HG03159 (cell line): ENCODE data around the gene EMX1.

Source experiments
- ATAC-seq: cut with Tn5 transposase; IDR thresholded peaks from one replicate; pipeline ENCODE4 v1.9.1; 2021; ENCODE audit warnings: mild to moderate bottlenecking, moderate library complexity; ENCODE audit not compliant: unreplicated experiment

EMX1 gene

DNA sequence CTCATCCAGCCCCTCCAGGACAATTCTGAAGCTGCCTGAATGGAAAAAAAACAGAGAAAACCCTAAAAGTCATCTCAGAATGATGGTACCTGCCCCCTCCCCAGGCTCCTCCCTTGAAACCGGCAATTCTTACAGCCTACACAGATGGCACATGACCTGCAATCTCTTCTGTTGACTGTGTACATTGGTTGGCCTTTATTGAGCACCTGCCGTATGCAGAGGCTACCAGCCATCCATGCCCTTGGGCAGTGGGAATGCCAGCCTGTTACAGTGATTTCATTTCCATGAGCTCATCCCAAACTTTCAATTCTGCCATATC lies 57.1 kb downstream of the EMX1 start:
- ATAC-seq: no peak

DNA sequence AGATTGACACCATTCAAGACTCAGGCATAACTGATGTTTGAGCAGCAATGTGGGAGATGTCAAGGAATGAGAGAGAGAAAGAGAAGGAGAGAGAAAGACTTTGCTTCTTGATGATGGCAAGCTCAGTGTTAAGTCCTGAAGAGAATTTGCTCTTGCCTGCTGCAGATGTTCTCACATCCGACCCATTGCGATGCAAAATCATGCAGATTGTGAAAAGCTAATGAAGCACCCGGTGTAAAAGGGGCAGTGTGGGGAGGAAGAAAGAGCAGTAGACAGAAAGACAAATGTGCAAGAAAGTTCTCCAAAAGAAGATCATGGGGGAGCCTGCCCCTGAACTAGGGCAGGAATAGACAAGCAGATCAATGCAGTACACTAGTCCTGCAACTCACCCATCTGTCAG lies 57.7 kb downstream of the EMX1 start:
- ATAC-seq: no peak

DNA sequence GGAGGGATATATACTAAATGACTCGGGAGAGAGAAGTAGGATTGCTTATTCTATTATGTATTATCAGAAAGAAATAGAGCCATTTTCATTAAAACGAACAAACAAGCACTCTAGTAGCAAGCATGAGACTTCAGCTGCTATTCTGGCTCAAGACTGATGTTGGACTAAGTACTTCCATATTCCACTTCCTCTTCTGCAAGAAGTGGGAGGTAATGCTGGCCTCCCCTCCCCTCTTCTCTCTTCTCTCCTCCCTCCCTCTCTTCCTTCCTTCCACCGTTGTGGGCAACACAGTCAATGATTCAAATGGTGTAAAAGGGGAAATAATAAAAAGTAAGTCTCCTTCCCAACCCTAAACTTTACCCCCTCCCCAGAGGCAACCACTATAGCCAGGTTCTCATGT lies 62.6 kb downstream of the EMX1 start:
- ATAC-seq: no peak

DNA sequence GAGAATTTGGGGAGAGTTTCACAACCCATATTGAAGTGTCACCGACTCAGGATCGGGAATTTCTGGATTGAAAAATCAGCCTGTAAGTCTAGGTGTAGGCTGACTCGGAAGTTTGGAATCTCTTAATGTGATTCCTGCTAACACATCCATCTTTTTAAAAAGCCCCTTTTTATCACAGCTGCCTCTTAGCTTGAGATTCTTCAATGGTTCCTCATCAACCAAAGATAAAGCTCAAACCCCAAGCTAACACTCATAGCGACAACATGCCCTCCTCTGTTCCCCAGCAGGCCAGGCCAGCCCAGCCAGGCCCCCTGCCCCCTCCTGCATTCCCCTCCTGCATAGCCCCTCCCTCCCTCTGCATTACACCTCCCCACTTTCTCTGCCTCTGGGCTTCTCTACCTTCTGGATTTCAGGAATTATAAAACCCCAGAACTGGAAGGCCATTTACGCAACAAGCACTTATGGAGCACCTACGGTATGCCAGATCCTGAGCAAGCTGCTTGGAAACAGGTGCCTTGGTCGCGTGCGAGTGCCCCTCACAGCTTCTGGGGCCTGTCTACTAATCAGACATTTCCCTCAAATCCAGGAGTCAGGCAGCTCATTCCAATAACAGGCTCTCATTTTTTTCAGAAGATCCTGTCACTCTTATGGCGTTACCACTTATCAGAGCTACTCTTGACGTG lies 63.4 kb downstream of the EMX1 start:
- no peak for ATAC-seq

DNA sequence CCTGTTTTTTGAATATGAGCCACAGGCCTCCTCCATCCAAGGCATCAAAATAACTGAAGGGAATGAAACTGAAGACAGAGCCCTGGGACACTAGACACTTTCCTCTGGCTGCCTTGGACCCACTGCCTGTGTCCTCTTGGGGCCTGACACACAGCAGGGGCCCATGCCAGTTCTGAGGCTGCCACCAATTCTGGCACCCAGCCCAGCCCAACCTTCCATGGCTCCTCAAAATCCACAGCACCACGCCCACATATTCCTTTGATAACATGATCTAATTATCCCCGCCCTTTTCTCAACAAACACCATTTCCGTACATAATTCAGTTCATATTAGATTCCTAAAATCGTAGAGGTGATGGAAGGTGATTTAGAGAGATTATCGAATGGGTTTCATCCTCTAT lies 64.2 kb downstream of the EMX1 start:
- no peak for ATAC-seq

DNA sequence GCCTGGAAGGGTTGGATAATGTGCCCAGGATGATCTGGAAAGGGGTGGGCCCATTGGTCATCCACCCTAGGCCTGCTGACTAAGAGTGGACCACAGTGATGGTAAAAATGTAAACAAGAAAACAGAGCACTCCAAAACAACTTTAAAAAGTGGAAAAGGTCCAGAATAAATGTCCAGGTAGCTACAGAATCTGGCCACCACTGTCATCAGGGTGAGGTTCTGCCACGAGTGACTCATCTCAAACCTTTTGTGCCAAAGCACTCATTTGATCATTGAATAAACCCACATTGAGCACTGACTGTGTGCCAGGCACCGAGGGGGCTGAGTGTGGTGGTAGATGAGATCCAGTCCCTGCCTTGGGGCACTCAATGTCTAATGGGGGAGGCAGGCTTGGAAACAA lies 64.9 kb downstream of the EMX1 start:
- no peak for ATAC-seq

DNA sequence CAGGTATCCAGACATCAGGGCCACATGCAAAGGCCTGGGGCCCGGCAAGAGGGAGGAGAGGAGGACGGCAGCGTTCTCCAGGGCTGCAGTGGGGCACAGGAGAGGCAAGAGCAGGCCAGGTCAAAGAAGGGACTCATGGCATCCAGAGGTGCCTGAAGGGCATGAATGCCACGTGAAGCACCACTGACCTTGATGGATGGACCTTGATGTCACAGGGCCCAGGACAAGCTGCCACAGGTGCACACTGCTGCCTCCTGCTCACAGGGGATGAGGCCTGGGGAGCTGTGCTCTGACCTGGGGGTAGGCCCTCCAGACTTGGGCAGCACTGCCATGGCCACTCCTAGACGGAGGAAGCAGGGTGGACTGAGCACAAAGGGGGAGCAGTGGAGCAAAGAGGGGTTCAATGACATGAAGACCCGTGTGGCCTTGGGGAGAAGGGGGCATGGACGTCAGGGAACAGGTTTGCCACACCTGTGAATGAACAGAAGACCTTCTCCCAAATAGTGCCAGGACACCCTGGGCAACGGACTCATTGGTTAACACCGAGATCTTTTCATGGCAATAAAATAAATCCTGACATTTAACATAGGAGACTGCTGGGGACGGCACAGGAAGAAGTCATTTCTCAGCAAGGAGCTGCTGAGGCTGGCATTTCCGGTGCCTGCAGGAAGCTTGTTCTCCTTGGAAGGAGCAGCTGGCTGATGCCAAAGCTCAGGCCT lies 65.6 kb downstream of the EMX1 start:
- ATAC-seq: no peak

GRCh38 chr2:72983500-72984161 lies 66.3 kb downstream of the EMX1 start:
- no peak for ATAC-seq

- ATAC-seq: no peak
Observed at GRCh38 chr2:72984172-72984671, 66.9 kb downstream of the EMX1 start.
